Activated T-cell treated with anti-CD3 and anti-CD28 coated beads for 24 hours (primary cell): ENCODE data around the gene TMCC1.
"Not testable (repeated sequence)": the region's sequence is repeated elsewhere in the genome, so short reads cannot be mapped to it uniquely, and the experiment has no call there.

ENCODE experiments used
- DNase-seq: peaks from one replicate; pipeline ENCODE4 v3.0.0-alpha.2; 2020; ENCODE audit warnings: low read depth

Gene TMCC1

GRCh38 chr3:129892486-129892856 is 1.0 kb downstream of the TMCC1 start:
- DNase-seq, result no peak

DNA sequence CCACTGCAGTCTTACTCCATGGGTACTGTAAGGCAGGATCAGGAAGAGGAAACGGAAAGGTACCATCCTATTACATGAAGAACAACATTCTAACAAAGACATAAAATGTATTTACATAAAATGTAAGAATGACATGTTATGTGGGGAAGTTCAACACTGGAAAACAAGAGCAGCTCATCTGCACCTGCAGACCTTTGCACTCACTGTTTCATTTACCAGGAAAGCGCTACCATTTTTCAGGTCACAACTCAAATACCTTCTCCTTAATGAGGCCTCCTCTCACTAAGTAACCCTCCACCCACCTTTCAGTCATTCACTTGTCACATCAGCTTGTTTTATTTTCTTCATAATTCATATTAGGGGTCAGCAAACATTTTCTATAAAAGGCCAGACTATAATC is 2.6 kb downstream of the TMCC1 start:
- DNase-seq, result no peak

GRCh38 chr3:129890125-129890524 is 3.4 kb downstream of the TMCC1 start:
- no peak for DNase-seq

GRCh38 chr3:129888771-129889170 is 4.7 kb downstream of the TMCC1 start:
- no peak for DNase-seq

DNA sequence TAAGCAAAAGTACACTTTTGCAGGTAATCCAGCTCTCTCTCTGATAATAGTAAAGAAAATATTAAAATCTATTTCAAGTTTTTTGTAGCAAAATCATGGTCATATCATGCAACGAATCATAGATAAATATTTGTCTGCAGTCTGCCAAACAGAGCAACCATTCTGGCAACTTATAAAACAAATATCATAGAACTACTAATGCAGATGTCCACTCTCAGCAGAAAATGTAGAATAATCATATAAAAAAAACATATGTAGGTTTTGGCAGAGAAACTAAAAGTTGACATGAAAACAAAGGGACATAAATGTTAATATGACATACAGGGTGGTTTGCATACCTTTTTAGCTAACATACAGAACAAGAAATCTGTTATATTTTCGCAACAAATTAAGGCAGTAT is 12.2 kb downstream of the TMCC1 start:
- no peak for DNase-seq

GRCh38 chr3:129878355-129878754 is 15.2 kb downstream of the TMCC1 start:
- no peak for DNase-seq

GRCh38 chr3:129874479-129874878 is 19.0 kb downstream of the TMCC1 start:
- not testable (repeated sequence) for DNase-seq

- DNase-seq, result no peak
These were observed 24.6 kb downstream of the TMCC1 start for GRCh38 chr3:129868912-129869311.

- no peak for DNase-seq
These were observed 25.9 kb downstream of the TMCC1 start for GRCh38 chr3:129867506-129868124.

DNA sequence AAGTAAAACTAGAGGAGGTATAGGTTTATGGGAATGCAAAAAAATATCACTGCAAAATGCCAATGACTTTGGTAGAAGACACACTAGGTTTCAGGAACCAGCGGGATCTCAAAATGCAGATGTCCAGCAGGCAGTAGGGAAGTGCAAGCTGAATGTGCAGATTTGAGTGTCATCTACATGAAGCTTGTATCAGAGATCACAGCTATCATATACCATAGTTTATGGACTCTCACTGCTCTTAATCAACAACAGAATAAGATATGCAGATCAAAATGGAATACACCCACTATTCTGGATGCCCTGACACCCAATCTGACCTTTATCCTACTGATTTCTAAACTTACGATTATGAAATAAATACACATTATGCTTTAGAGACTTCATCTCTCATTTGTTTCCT is 27.7 kb downstream of the TMCC1 start:
- DNase-seq, result no peak

DNA sequence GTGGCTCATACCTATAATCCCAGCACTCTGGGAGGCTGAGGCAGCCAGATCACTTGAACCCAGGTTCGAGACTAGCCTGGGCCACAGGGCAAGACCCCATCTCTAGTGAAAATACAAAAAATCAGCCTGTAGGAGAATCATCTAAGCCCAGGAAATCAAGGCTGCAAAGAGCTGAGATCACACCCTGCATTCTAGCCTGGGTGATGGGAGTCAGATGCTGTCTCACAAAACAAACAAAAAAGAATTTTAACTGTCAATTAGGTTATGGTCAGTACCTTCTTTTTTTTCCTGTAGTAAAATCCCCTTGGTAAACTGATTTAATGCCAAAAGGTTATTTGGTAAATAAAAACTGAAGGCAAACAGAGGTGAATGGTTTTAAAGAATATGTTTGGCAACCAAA is 29.0 kb downstream of the TMCC1 start:
- no peak for DNase-seq

DNA sequence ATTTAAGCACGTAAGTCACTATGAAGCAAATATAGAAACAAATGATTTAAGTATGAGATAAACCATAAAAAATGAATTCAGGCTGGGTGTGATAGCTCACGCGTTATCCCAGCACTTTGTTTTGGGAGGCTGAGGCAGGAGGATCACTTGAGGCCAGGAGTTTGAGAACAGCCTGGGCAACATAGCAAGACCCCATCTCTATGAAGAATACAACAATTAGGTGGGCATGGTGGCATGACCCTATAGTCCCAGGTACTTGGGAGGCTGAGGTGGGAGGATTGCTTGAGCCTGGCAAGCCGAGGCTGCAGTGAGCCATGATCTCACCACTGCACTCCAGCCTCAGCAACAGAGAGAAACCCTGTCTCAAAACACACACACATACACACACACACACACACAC is 34.2 kb downstream of the TMCC1 start:
- DNase-seq, result no peak

- no peak for DNase-seq
These were observed 35.6 kb downstream of the TMCC1 start for GRCh38 chr3:129857899-129858298.

DNA sequence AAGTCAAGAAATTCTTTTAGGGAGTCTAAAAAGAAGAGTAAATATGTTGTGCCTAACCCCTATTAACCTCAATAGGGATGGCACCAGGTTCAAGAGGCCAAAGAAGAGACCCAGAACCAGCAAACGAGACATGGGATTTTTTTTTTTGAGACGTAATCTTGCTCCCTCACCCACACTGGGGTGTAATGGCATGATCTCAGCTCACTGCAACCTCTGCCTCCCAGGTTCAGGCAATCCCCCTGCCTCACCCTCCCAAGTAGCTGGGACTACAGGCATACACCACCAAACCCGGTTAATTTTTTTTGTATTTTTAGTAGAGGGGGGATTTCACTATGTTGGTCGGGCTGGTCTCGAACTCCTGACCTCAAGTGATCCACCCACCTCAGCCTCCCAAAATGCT is 36.7 kb downstream of the TMCC1 start:
- DNase-seq, result not testable (repeated sequence)

DNA sequence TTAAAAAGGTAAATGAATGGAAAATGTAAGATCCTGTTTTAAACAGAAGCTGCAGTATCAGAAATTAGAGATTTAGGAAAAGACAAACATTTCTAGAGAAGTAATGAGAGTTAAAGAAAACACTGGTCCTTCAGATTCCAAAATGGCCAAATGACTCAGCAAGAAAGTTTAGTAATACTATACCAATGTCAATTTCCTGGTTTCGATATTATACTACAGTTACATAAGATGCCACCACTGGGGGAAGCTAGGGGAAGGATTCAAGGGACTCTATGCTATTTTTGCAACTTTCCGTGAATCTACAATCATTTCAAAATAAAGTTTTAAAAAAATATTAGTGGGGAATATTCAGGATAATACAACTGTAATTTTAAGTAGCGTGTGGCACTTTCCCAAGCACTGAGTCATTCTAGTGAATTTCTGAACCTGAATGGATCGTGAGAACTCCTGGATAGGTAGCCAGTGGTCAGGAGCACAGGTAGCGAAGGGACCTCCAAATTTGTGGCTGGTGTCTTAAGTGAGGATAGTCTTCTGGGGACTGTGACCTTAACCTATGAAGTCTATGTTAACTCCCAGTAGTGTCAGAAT is 37.6 kb downstream of the TMCC1 start:
- DNase-seq, result no peak

GRCh38 chr3:129855170-129855831 is 38.2 kb downstream of the TMCC1 start:
- no peak for DNase-seq

GRCh38 chr3:129854460-129854859 is 39.1 kb downstream of the TMCC1 start:
- no peak for DNase-seq

DNA sequence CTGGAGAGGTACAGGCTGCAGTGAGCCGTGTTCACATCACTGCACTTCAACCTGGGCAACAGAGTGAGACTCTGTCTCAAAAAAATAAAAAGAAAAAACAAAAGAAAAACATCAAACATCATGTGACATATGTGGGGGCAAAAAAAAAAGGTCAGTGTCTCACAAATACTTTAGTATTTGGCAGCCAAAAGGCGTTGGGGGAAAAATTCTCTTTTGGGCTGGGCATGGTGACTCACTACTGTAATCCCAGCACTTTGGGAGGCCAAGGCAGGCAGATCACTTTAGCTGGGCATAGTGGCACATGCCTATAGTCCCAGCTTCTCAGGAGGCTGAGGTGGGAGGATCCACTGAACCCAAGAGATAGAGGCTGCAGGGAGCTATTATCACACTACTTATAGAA is 47.6 kb downstream of the TMCC1 start:
- DNase-seq, result no peak

DNA sequence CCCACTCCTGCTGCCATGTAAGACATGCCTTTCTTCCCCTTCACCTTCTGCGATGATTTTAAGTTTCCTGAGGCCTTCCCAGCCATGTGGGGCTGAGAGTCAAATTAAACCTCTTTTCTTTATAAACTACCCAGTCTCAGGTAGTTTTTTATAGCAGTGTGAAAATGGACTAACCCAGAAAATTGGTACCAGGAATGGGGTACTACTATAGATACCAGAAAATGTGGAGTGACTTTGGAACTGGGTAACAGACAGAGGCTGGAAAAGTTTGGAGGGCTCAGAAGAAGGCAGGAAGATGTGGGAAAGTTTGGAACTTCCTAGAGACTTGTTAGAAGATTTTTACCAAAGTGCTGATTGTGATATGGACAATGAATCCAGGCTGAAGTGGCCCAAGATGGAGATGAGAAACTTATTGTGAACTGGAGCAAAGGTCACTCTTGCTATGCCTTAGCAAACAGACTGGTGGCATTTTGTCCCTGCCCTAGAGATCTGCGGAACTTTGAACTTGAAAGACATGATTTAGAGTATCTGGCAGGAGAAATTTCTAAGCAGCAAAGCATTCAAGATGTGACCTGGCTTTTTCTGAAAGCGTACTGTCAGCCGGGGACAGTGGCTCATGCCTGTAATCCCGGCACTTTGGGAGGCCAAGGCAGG is 52.7 kb downstream of the TMCC1 start:
- no peak for DNase-seq

DNA sequence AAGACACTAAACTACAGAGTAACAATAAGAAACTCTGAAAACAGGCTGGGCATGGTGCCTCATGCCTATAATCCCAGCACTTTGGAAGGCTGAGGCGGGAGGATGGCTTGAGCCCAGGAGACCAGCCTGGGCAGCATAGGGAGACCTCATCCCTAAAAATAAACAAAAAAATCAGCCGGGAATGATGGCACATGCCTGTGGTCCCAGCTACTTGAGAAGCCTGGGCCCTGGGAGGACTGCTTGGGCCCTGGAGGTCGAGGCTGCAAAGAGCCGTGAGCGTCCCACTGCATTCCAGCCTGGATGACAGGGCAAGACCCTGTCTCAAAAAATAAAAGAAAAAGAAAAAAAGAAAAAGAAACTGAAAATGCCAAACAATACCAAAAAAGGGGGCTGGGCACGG is 55.4 kb downstream of the TMCC1 start:
- no peak for DNase-seq

- DNase-seq, result no peak
These were observed 56.4 kb downstream of the TMCC1 start for GRCh38 chr3:129837065-129837642.

- no peak for DNase-seq
These were observed 57.0 kb downstream of the TMCC1 start for GRCh38 chr3:129836381-129837064.
